ENCODE measurements around the gene COL7A1.

Gene COL7A1

GRCh38 chr3:48587686-48588085, 7.4 kb downstream of the COL7A1 start:
- no peak for DNase-seq

- no peak for DNase-seq
These were observed 9.7 kb downstream of the COL7A1 start for GRCh38 chr3:48585411-48585810.

DNA sequence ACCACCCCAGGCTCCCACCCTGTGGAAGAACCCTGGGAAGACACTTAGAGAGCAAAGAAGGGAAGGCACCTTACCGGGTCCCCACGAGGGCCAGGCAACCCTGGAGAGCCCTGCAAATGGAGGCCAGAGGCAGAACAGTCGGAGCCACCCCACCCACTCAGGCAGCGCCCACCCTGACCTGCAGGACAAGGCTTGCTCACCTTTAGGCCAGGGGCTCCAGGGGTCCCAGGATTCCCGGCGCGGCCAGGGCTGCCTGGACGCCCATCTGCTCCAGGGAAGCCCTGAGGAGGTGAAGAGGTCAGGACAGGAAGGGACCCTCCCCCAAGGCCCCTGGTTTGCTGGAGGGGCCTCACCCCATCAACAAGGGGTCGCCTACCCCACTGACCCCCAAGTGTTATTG, 10.3 kb downstream of the COL7A1 start:
- DNase-seq = no peak

- DNase-seq = no peak
These were observed 13.3 kb downstream of the COL7A1 start for GRCh38 chr3:48581621-48582481.

DNA sequence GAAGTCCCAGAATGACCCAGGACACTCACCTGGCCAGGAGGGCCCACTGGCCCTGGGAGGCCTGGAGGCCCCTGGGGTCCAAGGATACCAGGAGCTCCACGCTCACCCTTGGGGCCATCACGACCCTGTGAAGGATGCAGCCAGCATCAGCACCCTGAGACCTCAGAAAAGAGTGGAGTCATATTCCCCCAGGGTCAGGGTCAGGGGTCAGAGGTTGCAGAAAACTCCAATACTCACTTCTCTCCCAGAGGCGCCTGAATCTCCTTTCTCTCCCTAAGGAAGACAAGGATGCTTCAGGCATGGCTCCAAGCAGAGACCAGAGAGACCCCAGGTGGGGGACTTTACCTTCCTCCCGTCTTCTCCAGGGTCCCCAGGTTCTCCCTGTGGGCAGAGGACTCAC, 18.5 kb downstream of the COL7A1 start:
- DNase-seq = no peak

DNA sequence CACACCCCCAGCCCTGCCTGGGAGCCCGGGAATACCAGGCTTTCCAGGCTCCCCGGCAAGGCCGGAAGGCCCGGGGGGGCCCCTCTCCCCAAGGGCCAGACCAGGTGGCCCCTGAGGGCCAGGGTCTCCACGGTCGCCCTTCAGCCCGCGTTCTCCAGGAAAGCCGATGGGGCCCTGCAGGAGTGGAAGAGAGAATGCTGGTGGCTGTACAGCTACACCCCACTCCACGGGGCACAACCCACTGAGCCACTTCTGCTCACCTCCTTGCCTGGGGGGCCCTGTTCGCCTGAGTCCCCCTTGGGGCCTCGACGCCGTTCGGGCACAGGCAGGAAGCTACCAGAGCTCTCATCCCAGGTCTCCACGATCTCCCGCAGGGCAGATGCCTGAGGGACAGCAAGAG, 19.8 kb downstream of the COL7A1 start:
- DNase-seq = no peak

DNA sequence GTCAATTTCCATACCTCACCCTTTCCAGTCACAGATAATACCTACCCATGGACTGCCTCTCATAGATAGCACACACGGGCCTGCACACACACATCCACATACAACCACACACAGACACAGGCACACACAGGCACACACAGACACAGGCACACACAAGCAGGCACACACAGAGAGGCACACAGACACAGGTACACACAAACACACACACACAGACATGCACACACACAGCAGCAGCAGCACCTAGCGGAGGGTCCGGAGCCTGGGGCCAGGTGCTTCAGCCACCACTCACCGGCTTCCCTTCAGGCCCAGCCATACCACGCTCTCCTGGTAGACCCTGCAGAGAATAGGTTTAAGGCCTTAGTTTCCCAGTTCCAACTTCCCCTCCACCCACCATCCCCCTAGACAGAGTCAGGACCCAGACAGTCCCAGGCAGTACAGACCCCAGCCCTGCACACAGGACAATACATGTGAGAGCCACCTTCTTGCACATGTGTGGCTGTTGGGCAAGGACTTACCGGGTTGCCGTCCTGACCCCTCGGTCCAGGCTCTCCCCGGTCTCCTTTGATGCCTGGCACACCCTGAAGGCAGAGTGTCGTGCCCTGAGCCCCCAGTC, 21.1 kb downstream of the COL7A1 start:
- no peak for DNase-seq

DNA sequence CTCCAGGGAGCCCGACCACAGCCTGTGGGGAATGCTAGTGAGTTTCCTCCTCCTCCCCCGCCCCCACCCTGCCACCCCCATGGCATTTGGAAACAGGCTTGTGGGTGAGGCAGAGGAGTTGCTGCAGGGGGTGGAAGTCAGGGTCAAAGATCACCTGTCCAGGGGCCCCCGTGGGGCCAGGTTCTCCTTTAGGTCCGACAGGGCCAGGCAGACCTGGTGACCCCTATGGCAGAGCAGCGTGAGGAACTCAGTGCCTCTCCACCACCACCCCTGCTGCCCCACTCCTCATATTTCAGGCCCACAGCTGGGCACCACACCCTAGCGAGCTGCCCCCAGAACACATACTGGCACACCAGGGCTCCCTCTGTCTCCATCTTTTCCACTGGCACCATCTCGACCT, 22.6 kb downstream of the COL7A1 start:
- no peak for DNase-seq

DNA sequence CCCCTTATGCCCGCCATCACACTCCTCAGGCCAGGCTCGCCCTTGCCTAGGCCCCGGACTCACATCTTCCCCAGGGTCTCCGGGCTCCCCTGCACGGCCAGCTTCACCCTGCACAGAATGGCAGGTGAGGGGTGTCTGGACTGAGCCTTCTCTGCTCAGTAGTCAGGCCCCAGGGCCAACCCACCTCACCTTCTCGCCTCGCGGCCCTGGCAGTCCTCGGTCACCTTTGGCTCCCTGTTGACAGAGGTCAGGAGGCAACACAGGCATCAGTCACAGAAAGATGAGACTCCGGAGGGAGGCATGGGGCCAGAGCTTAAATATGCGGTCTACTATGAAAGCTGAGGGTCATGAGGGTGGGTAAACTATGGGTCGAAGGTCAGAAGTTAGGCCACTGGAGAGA, 23.2 kb downstream of the COL7A1 start:
- no peak for DNase-seq

DNA sequence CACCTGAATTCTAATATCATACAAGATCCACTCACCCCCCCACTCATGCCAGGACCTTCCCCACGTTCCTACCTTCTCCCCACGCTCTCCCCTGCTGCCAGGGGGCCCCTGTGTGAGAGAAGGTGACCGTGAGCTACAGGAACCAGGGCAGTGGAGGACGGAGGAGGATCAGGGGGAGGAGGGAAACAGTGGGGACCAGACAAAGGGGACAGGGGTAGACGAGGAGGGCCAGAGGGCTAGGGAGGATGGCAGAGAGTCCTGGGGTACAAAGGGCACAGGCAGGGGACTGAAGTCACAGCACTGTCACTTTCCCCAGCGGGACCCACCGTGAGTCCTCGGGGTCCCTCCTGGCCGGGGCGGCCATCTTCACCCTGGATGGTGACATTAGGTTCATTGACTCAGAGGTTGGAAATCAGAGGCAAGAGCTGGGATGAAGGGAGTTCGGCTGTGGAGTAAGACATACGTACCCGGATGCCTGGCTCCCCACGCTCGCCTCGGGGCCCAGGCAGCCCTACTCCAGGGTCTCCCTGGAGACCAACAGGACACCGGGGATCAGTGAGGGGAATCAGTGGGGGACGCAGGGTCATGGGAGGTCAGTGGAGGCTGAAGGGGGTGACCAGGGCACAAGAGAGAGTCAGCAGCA, 25.2 kb downstream of the COL7A1 start:
- no peak for DNase-seq

- no peak for DNase-seq
These were observed 25.7 kb downstream of the COL7A1 start for GRCh38 chr3:48569400-48569799.

DNA sequence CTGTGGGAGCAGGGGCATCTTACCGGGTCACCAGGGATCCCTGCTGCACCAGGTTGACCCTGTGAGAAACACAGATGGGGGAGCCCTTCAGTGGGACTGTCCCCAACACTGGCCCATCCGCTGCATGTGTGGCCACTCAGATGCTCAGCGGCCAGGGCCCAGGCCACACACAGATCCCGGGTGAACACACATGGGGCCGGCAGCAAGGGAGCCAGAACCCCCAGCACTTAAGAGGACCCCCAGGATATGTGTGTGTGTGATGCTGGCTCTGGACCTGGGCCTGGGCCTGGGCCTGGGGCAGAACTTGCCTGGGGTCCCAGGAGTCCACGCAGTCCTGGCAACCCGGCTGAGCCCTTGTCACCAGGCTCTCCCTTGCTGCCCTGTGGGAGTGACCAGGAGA, 26.7 kb downstream of the COL7A1 start:
- no peak for DNase-seq

- no peak for DNase-seq
These were observed 27.6 kb downstream of the COL7A1 start for GRCh38 chr3:48567500-48567899.

DNA sequence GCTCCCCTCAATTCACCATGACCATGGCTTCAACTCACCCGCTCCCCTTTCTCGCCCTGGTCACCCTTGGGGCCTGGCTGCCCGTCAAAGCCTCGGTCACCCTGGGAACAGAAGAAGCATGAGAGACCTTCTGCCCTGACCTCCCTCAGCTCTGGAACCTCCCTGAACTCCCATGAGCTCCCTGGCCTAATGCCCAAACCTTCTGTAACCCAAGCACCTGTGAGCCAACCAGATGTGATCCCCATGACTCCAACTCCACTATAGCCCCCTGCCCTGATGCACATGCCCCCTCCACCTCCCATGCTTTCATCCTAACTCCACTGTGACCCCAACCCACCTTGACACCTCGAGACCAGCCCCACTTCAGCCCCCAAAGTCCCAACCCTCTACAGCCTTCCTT, 28.0 kb downstream of the COL7A1 start:
- no peak for DNase-seq

DNA sequence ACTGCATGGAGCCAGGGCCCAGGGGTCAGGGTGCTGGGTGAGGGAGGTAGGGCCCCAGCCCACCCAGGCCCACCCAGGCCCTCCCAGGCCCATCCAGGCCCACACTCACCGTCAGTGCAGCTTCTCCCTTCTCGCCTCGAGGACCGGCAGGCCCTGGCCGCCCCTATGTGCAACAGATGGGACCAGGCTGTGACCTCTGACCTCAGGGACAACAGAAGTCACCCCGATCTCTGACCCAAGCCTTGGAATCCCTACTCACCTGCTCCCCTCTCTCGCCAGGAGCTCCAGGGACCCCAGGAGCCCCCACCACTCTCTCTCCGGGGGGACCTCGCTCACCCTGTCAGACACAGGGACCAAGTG, 28.7 kb downstream of the COL7A1 start:
- DNase-seq = no peak

- DNase-seq = no peak
These were observed 29.3 kb downstream of the COL7A1 start for GRCh38 chr3:48565591-48566400.

DNA sequence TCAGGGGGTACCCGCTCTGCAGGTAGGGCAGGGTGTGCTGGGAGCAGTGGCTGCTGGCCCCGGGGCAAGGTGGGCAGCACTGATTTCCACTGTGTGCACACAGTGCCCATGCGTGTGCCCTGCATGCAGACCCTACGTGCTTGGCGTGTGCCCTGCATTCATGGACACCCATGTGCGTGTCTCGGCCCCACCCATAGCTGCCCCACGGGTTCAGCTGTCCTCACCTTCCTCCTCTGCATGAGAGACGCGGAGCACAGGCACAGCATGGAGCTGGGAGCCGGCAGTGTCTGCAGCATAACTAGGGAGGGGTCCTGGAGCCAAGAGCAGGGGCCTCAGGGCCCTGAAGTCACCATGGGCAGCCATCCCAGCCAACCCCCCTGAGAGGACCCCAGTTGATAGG, 29.9 kb downstream of the COL7A1 start:
- DNase-seq = no peak

DNA sequence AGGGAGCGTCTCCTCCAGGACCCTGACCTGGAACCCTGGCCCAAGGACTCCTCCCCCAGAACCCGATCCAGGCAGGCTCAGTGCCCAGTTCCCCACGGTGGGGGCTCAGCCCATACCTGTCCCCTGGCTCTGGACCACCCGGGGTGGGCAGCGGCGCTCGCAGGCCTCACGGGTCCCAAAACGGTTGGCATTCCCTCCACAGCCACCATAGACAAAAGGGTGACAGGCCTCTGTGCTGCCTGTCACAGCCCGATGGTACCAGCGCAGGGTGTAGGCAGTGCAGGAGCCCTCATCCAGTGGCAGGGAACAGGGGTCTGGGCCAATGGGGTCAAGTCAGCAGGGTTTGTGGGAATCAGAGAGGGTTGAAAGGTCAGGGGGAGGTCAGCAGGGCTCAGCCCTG, 30.5 kb downstream of the COL7A1 start:
- DNase-seq = no peak

GRCh38 chr3:48564022-48564421, 31.1 kb downstream of the COL7A1 start:
- DNase-seq = no peak

GRCh38 chr3:48563382-48563918, 31.7 kb downstream of the COL7A1 start, which contains the start of gene UCN2:
Gene UCN2 (minus strand): TSS chr3:48563781. CDS start chr3:48563124, 657 bp downstream.
- DNase-seq = no peak

GRCh38 chr3:48562367-48563095, 32.6 kb downstream of the COL7A1 start:
- no peak for DNase-seq

- DNase-seq = no peak
These were observed 33.9 kb downstream of the COL7A1 start for GRCh38 chr3:48561045-48561736.

Data from activated T-cell treated with anti-CD3 and anti-CD28 coated beads, Interleukin-2, amount 50 U/mL, for 1 hour (primary cell).